B cell (primary cell): ENCODE data around the gene SMC1B. TPM values are rescaled to one million over a fixed set of nuclear protein-coding genes. Genes with fewer than 3 reads are reported as not detected.

Source experiments
- ATAC-seq: fragments of 200-7000 bp; cut with Tn5 transposase; one replicate; pipeline ENCODE4 v1.10.0; 2021; ENCODE audit warnings: low read depth, mild to moderate bottlenecking, moderate number of reproducible peaks, moderate library complexity
- CTCF ChIA-PET: fragments of 350-600 bp; sonication (Branson Sonifier 250); formaldehyde crosslinking; loops from one replicate; lab custom pipeline; 2021; ENCODE audit warnings: antibody characterized with exemption, inconsistent platforms; lab: Charles Lee
- POLR2A ChIA-PET: fragments of 350-600 bp; sonication (Branson Sonifier 250); formaldehyde crosslinking; loops from one replicate; lab custom pipeline; 2021; ENCODE audit warnings: antibody characterized with exemption; lab: Charles Lee
- DNase-seq: peaks from one replicate; pipeline ENCODE4 v3.0.0; 2013
- H2AFZ ChIP-seq: 2 replicates; pipeline ENCODE4 v1.6.1; 2012; ENCODE audit warnings: mild to moderate bottlenecking, low read depth, low read length; ENCODE audit not compliant: insufficient read depth, poor library complexity, severe bottlenecking
- H3K27ac ChIP-seq, 2 donors: 1 replicate in 1 of 2; 2 replicates in 1 of 2; pipeline ENCODE4 v1.5.1; 2012 to 2013; ENCODE audit warnings: low read length in 2 of 2, mild to moderate bottlenecking in 2 of 2, moderate library complexity in 1 of 2
- H3K27me3 ChIP-seq, 4 experiments: fragments of 200-600 bp in 1 of 4; sonication (generic) in 1 of 4; replicated peaks in 1 of 4; 1 replicate in 2 of 4; 2 replicates in 2 of 4; pipeline versions ENCODE4 v1.6.1 to v1.7.0; 2013 to 2016; ENCODE audit warnings: low read length in 3 of 4, mild to moderate bottlenecking in 2 of 4, mixed read lengths in 1 of 4, moderate library complexity in 1 of 4; ENCODE audit not compliant: insufficient read depth in 4 of 4, control insufficient read depth in 3 of 4; ENCODE audit errors: control extremely low read depth in 1 of 4
- H3K36me3 ChIP-seq, 2 experiments: replicated peaks in 1 of 2; 1 replicate in 1 of 2; 2 replicates in 1 of 2; pipeline versions ENCODE4 v1.6.1 to v1.7.1; 2013; ENCODE audit warnings: low read length in 1 of 2; ENCODE audit not compliant: insufficient read depth in 2 of 2, control insufficient read depth in 1 of 2; ENCODE audit errors: control extremely low read depth in 1 of 2, extremely low read depth in 1 of 2
- H3K4me1 ChIP-seq, 2 donors: fragments of 200-600 bp in 1 of 2; sonication (generic) in 1 of 2; 1 replicate in 1 of 2; 2 replicates in 1 of 2; pipeline versions ENCODE4 v1.5.1 to v1.6.1; 2013 to 2017; ENCODE audit warnings: low read length in 2 of 2; ENCODE audit not compliant: control insufficient read depth in 2 of 2, insufficient read depth in 2 of 2
- H3K4me2 ChIP-seq: replicated peaks from 2 replicates; pipeline ENCODE3; 2012; ENCODE audit warnings: mild to moderate bottlenecking, low read depth, low read length; ENCODE audit not compliant: poor library complexity, severe bottlenecking
- H3K4me3 ChIP-seq, 5 experiments: fragments of 200-600 bp in 1 of 5; sonication (generic) in 1 of 5; 1 replicate in 3 of 5; 2 replicates in 2 of 5; pipeline versions ENCODE4 v1.5.1 to v1.7.0; 2011 to 2016; ENCODE audit warnings: low read length in 4 of 5, mild to moderate bottlenecking in 4 of 5, low read depth in 2 of 5, control low read depth in 1 of 5, moderate library complexity in 1 of 5; ENCODE audit not compliant: insufficient read depth in 1 of 5; ENCODE audit errors: control extremely low read depth in 1 of 5, extremely low read depth in 1 of 5
- H3K79me2 ChIP-seq: fragments of 200-600 bp; sonication (generic); one replicate; pipeline ENCODE4 v1.6.0; 2016; ENCODE audit warnings: low read length; ENCODE audit not compliant: control insufficient read depth, insufficient read depth
- H3K9ac ChIP-seq: fragments of 200-600 bp; sonication (generic); 2 replicates; pipeline ENCODE4 v1.6.1; 2017; ENCODE audit warnings: mild to moderate bottlenecking, low read length, moderate library complexity
- H3K9me3 ChIP-seq, 3 donors: one replicate each; pipeline versions ENCODE4 v1.6.1 to v1.7.1; 2013; ENCODE audit warnings: low read length in 2 of 3; ENCODE audit not compliant: control insufficient read depth in 2 of 3, insufficient read depth in 1 of 3; ENCODE audit errors: control extremely low read depth in 1 of 3
- H4K20me1 ChIP-seq: 2 replicates; pipeline ENCODE4 v1.6.0; 2012; ENCODE audit warnings: mild to moderate bottlenecking, low read length; ENCODE audit not compliant: insufficient read depth, control insufficient read depth, poor library complexity, severe bottlenecking
- H3K27ac Mint-ChIP-seq: one replicate; pipeline ENCODE4 v1.8.0; 2021; ENCODE audit warnings: mixed read lengths
- H3K27me3 Mint-ChIP-seq: one replicate; pipeline ENCODE4 v1.8.0; 2021; ENCODE audit warnings: mixed read lengths
- H3K4me1 Mint-ChIP-seq: one replicate; pipeline ENCODE4 v1.8.0; 2021; ENCODE audit warnings: mixed read lengths
- H3K4me3 Mint-ChIP-seq: one replicate; pipeline ENCODE4 v1.8.0; 2021; ENCODE audit warnings: mixed read lengths
- H3K9me3 Mint-ChIP-seq: one replicate; pipeline ENCODE4 v1.8.0; 2022; ENCODE audit warnings: mixed read lengths; ENCODE audit not compliant: insufficient read depth
- EZH2 ChIP-seq: IDR thresholded peaks from 2 replicates; pipeline ENCODE4 v1.6.1; 2012; ENCODE audit warnings: borderline replicate concordance, low read depth, mild to moderate bottlenecking, moderate library complexity, low read length; ENCODE audit not compliant: insufficient read depth, poor library complexity, severe bottlenecking
- WGBS: methylation state at CpG from one replicate; pipeline ENCODE4 v1.1.5; 2013; ENCODE audit warnings: missing lambda C conversion rate; ENCODE audit not compliant: insufficient coverage; 5-methylcytosine and 5-hydroxymethylcytosine counted together
- intact Hi-C: fragments of 100-400 bp; cut with micrococcal nuclease; formaldehyde crosslinking; loops from one replicate; pipeline ENCODE4 v1.10.0; 2022
- polyA plus RNA-seq: library from polyadenylated mRNA; depleted of rRNA; stranded (reverse); fragments of >200 nt; gene quantifications from 2 replicates; pipeline ENCODE4 v1.2.3, GENCODE V29; 2012
- total RNA-seq, 2 donors: library from RNA; stranded (reverse); fragments of 120-200 nt in 1 of 2; gene quantifications; 1 replicate in 1 of 2; 2 replicates in 1 of 2; pipeline versions ENCODE4 v1.2.3 to v1.2.4, GENCODE V29; 2013 to 2022
- TF ChIP-seq, protein P1 (sequence below): fragments of 200-600 bp; IDR thresholded peaks from one replicate; pipeline ENCODE4 v1.8.0; 2022; ENCODE audit warnings: antibody characterized with exemption, mild to moderate bottlenecking

The SMC1B gene
- total and polyA plus RNA-seq, 2 donors (not counting 1 experiment from before 2014, with no cell fraction given), result 0.07 TPM; not detected in 1

DNA sequence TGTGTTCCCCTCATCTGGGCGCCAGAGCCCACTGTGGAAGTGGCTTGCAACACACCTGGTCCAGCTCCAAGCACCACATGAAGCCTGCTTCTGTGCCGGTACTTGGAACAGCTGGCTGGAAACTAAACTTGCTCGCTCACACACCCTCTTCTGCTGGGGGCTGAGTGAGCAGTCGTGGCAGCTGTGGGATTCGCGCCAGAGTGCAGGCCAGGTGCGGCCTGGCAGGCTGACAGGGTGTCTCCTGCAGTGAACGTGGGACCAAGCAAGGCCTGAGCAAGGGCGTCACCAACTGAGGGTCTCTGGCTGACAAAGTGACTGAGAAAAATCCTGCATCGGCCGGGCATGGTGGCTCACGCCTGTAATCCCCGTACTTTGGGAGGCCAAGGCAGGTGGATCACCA lies 15.2 kb downstream of the SMC1B start:
- Histone ChIP-seq H2AFZ (no peak overlapping the region), H3K79me2 (no peaks in the 10 kb centered on the region), H3K9ac (no peak overlapping the region), H3K27me3 (peaks cover 0 to 7% (median 0%) of the 10 kb centered on the region in 4 experiments), H3K27ac (no peak overlapping the region), H3K4me1 (no peaks in the 10 kb centered on the region), H3K4me2 (no peak overlapping the region), H3K36me3 (no peaks in the 10 kb centered on the region), H3K4me3 (no peak overlapping the region), H4K20me1 (no peaks in the 10 kb centered on the region), H3K9me3 (peaks cover 2 to 9% (median 6%) of the 10 kb centered on the region in 3 donors)
- DNase-seq (no peak), ATAC-seq (no peak)
- intact Hi-C loops, result no loop called here
- CTCF ChIA-PET, result no interaction called here
- POLR2A ChIA-PET, result no interaction called here
- TF ChIP-seq EZH2, result no peak
- TF ChIP-seq, protein P1, sequence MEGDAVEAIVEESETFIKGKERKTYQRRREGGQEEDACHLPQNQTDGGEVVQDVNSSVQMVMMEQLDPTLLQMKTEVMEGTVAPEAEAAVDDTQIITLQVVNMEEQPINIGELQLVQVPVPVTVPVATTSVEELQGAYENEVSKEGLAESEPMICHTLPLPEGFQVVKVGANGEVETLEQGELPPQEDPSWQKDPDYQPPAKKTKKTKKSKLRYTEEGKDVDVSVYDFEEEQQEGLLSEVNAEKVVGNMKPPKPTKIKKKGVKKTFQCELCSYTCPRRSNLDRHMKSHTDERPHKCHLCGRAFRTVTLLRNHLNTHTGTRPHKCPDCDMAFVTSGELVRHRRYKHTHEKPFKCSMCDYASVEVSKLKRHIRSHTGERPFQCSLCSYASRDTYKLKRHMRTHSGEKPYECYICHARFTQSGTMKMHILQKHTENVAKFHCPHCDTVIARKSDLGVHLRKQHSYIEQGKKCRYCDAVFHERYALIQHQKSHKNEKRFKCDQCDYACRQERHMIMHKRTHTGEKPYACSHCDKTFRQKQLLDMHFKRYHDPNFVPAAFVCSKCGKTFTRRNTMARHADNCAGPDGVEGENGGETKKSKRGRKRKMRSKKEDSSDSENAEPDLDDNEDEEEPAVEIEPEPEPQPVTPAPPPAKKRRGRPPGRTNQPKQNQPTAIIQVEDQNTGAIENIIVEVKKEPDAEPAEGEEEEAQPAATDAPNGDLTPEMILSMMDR, result no peak
- Mint-ChIP-seq H3K4me3 (no peak overlapping the region), H3K27ac (no peak overlapping the region), H3K27me3 (peaks cover 6% of the 10 kb centered on the region), H3K4me1 (no peaks in the 10 kb centered on the region), H3K9me3 (peaks cover 4% of the 10 kb centered on the region)
- WGBS, result 95% methylated on average over 13 of the region's 13 CpGs

DNA sequence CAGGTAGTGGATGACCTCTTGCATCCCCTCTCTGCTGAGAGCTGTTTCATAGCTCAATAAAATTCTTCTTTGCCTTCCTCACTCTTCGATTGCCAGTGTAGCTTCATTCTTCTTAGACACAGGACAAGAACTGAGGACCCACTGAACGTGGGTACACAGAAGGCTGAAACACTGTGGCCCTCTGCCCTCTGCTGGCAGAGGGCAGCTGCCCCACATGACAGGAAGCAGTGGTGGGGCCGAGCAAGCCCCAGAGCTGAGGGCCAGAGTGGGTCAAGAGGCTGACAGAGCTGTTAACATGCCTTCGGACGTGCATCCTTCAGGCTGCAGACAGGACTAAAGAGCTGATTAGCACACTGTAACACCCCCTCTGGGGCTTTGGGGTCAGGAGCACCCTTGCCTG lies 15.6 kb downstream of the SMC1B start:
- no peak overlapping the region for H2AFZ ChIP-seq
- no peaks in the 10 kb centered on the region for H4K20me1 ChIP-seq
- peaks cover 4% of the 10 kb centered on the region for H3K9me3 Mint-ChIP-seq
- no peak overlapping the region for H3K4me2 ChIP-seq
- intact Hi-C loops, result no loop called here
- no peaks in the 10 kb centered on the region for H3K4me1 Mint-ChIP-seq
- H3K27ac Mint-ChIP-seq, result no peak overlapping the region
- no peaks in the 10 kb centered on the region for H3K79me2 ChIP-seq
- no peak overlapping the region for H3K9ac ChIP-seq
- no peak overlapping the region for H3K4me3 ChIP-seq
- 91% methylated on average over 4 of the region's 5 CpGs for WGBS
- POLR2A ChIA-PET, result no interaction called here
- peaks cover 0 to 7% (median 0%) of the 10 kb centered on the region in 4 experiments for H3K27me3 ChIP-seq
- H3K27ac ChIP-seq, result no peak overlapping the region
- peaks cover 2 to 9% (median 6%) of the 10 kb centered on the region in 3 donors for H3K9me3 ChIP-seq
- CTCF ChIA-PET, result no interaction called here
- DNase-seq, result no peak
- TF ChIP-seq EZH2, result no peak
- TF ChIP-seq, protein P1, result no peak
- no peaks in the 10 kb centered on the region for H3K4me1 ChIP-seq
- no peak overlapping the region for H3K4me3 Mint-ChIP-seq
- H3K36me3 ChIP-seq, result no peaks in the 10 kb centered on the region
- peaks cover 6% of the 10 kb centered on the region for H3K27me3 Mint-ChIP-seq
- no peak for ATAC-seq
